NCI-H128 (cell line): ENCODE results near the gene LIX1L.
A peak's percentile ranks its signal among the peaks of the same experiment; 100 is the strongest.
"Not testable (repeated sequence)": the region's sequence is repeated elsewhere in the genome, so short reads cannot be mapped to it uniquely, and the experiment has no call there.

Experiments used
- DNase-seq: peaks from one replicate; lab custom pipeline; 2025; ENCODE audit not compliant: unreplicated experiment; lab: John Stamatoyannopoulos, UW

Gene LIX1L

GRCh38 chr1:145937436-145937835, 20.4 kb downstream of the LIX1L start:
- no peak for DNase-seq

GRCh38 chr1:145936247-145936646, 21.6 kb downstream of the LIX1L start:
- no peak for DNase-seq

GRCh38 chr1:145935708-145936107, 22.1 kb downstream of the LIX1L start:
- DNase-seq = no peak

GRCh38 chr1:145932522-145933009, 25.3 kb downstream of the LIX1L start:
- DNase-seq = not testable (repeated sequence)

- no peak for DNase-seq
Measured at GRCh38 chr1:145927916-145928643, 29.7 kb downstream of the LIX1L start.

GRCh38 chr1:145927063-145927886, 30.5 kb downstream of the LIX1L start, which contains the start of gene RBM8A:
TSS of gene RBM8A (minus strand) at chr1:145927484. CDS start at chr1:145927426, 58 bp downstream.
- DNase-seq = peak; percentile 97

GRCh38 chr1:145926686-145927062, 31.1 kb downstream of the LIX1L start:
- DNase-seq = no peak

GRCh38 chr1:145922266-145922665, 35.6 kb downstream of the LIX1L start:
- DNase-seq = no peak

GRCh38 chr1:145920297-145920696, 37.5 kb downstream of the LIX1L start:
- DNase-seq = not testable (repeated sequence)

GRCh38 chr1:145918992-145919939, 38.6 kb downstream of the LIX1L start:
- DNase-seq = no peak

- peak; percentile 87 for DNase-seq
Measured at GRCh38 chr1:145918144-145918991, 39.4 kb downstream of the LIX1L start, which contains the start of gene PEX11B. TSS of gene PEX11B (minus strand) at chr1:145918717. CDS start at chr1:145918688, 29 bp downstream.

- DNase-seq = no peak
Measured at GRCh38 chr1:145917595-145917994, 40.2 kb downstream of the LIX1L start.

GRCh38 chr1:145916745-145917144, 41.1 kb downstream of the LIX1L start:
- DNase-seq = no peak

- no peak for DNase-seq
Measured at GRCh38 chr1:145912128-145912641, 45.6 kb downstream of the LIX1L start.

- DNase-seq = no peak
Measured at GRCh38 chr1:145908653-145909052, 49.2 kb downstream of the LIX1L start.

GRCh38 chr1:145906954-145907753, 50.7 kb downstream of the LIX1L start:
- DNase-seq = no peak

GRCh38 chr1:145901312-145902021, 56.4 kb downstream of the LIX1L start:
- no peak for DNase-seq

GRCh38 chr1:145898756-145899155, 59.1 kb downstream of the LIX1L start:
- no peak for DNase-seq
